Neural cell (in vitro differentiated cells): Measurements from ENCODE around the gene MAP4K2. TPM values are rescaled to one million over a fixed set of nuclear protein-coding genes. Genes with fewer than 3 reads are reported as not detected.

ENCODE experiments used
- H2AFZ ChIP-seq: fragments of 200-600, 300-800 bp; sonication (generic), shearing (Covaris generic); 2 replicates; pipeline ENCODE4 v1.6.0; 2014; ENCODE audit warnings: low read depth, mild to moderate bottlenecking, antibody characterized with exemption, low read length, moderate library complexity
- H3F3A ChIP-seq: fragments of 200-600 bp; shearing (Covaris generic); 2 replicates; pipeline ENCODE4 v1.6.1; 2016; ENCODE audit warnings: mild to moderate bottlenecking, moderate library complexity, mixed read lengths, antibody characterized with exemption, low read length; ENCODE audit not compliant: insufficient read depth, poor library complexity, severe bottlenecking
- H3K27ac ChIP-seq: fragments of 200-600, 300-800 bp; sonication (generic), shearing (Covaris generic); 2 replicates; pipeline ENCODE4 v1.5.1; 2014; ENCODE audit warnings: mild to moderate bottlenecking, low read length, moderate library complexity
- H3K27me3 ChIP-seq: fragments of 300-800, 200-600 bp; sonication (generic), shearing (Covaris generic); 2 replicates; pipeline ENCODE4 v1.6.0; 2014; ENCODE audit warnings: mild to moderate bottlenecking, low read depth, low read length, moderate library complexity; ENCODE audit not compliant: insufficient read depth
- H3K36me3 ChIP-seq: fragments of 300-800, 200-600 bp; sonication (generic), shearing (Covaris generic); 2 replicates; pipeline ENCODE4 v1.5.1; 2014; ENCODE audit warnings: mild to moderate bottlenecking, antibody characterized with exemption, low read length, moderate library complexity; ENCODE audit not compliant: insufficient read depth
- H3K4me2 ChIP-seq: fragments of 300-800, 200-600 bp; sonication (generic), shearing (Covaris generic); 2 replicates; pipeline ENCODE4 v1.6.0; 2014; ENCODE audit warnings: mild to moderate bottlenecking, low read length
- H3K4me3 ChIP-seq: fragments of 300-800, 200-600 bp; sonication (generic), shearing (Covaris generic); 2 replicates; pipeline ENCODE4 v1.5.1; 2014; ENCODE audit warnings: mild to moderate bottlenecking, low read length, moderate library complexity
- H3K79me2 ChIP-seq: fragments of 200-600 bp; shearing (Covaris generic); replicated peaks from 2 replicates; pipeline ENCODE4 v1.6.0; 2014; ENCODE audit warnings: mild to moderate bottlenecking, low read length, moderate library complexity; ENCODE audit not compliant: insufficient read depth
- H3K9ac ChIP-seq: fragments of 300-800, 200-600 bp; sonication (generic), shearing (Covaris generic); 2 replicates; pipeline ENCODE4 v1.6.1; 2016; ENCODE audit warnings: mild to moderate bottlenecking, low read length, mixed read lengths
- H3K9me2 ChIP-seq: fragments of 200-600 bp; shearing (Covaris generic); 2 replicates; pipeline ENCODE4 v1.6.1; 2016; ENCODE audit warnings: mild to moderate bottlenecking, low read length, mixed read lengths; ENCODE audit not compliant: insufficient read depth
- H3K9me3 ChIP-seq: fragments of 200-600, 300-800 bp; sonication (generic), shearing (Covaris generic); 2 replicates; pipeline ENCODE4 v1.6.1; 2016; ENCODE audit warnings: mild to moderate bottlenecking, mixed run types, low read length, moderate library complexity, mixed read lengths
- H4K20me1 ChIP-seq: fragments of 200-600 bp; shearing (Covaris generic); 2 replicates; pipeline ENCODE4 v1.6.1; 2016; ENCODE audit warnings: mild to moderate bottlenecking, mixed run types; ENCODE audit not compliant: insufficient read depth
- CTCF ChIP-seq: fragments of 450-650 bp; IDR thresholded peaks from 2 replicates; pipeline ENCODE4 v1.5.1; 2014; ENCODE audit warnings: antibody characterized with exemption, mild to moderate bottlenecking, moderate library complexity; ENCODE audit not compliant: poor library complexity, severe bottlenecking
- EP300 ChIP-seq: fragments of 450-650 bp; conservative IDR thresholded peaks from 2 replicates; pipeline ENCODE4 v1.6.1; 2014; ENCODE audit warnings: antibody characterized with exemption, mild to moderate bottlenecking, moderate library complexity; ENCODE audit not compliant: poor library complexity, severe bottlenecking
- EZH2 ChIP-seq: fragments of 200-600, 300-800 bp; shearing (Covaris generic), sonication (generic); IDR thresholded peaks from 2 replicates; pipeline ENCODE4 v1.6.1; 2014; ENCODE audit warnings: antibody characterized with exemption, low read length, borderline replicate concordance, mild to moderate bottlenecking; ENCODE audit not compliant: insufficient read depth, poor library complexity, severe bottlenecking
- MXI1 ChIP-seq: fragments of 450-650 bp; conservative IDR thresholded peaks from 2 replicates; pipeline ENCODE4 v1.6.1; 2014; ENCODE audit warnings: antibody characterized with exemption, mild to moderate bottlenecking; ENCODE audit not compliant: poor library complexity, severe bottlenecking
- POLR2AphosphoS5 ChIP-seq: IDR thresholded peaks from 2 replicates; pipeline ENCODE4 v1.6.1; 2012
- RAD21 ChIP-seq: fragments of 450-650 bp; conservative IDR thresholded peaks from 2 replicates; pipeline ENCODE4 v1.6.1; 2014; ENCODE audit warnings: antibody characterized with exemption, mild to moderate bottlenecking, moderate library complexity
- REST ChIP-seq: IDR thresholded peaks from 2 replicates; pipeline ENCODE4 v1.6.1; 2012; ENCODE audit warnings: borderline replicate concordance
- SMC3 ChIP-seq: fragments of 450-650 bp; conservative IDR thresholded peaks from 2 replicates; pipeline ENCODE4 v1.6.1; 2014; ENCODE audit warnings: antibody characterized with exemption, mild to moderate bottlenecking, moderate library complexity; ENCODE audit not compliant: poor library complexity
- TAF1 ChIP-seq: IDR thresholded peaks from 2 replicates; pipeline ENCODE4 v1.6.1; 2012; ENCODE audit warnings: low read depth
- polyA plus RNA-seq: library from polyadenylated mRNA; depleted of rRNA; stranded (reverse); fragments of >200 nt; gene quantifications from 2 replicates; pipeline ENCODE4 v1.2.3, GENCODE V29; 2014

MAP4K2 gene
- polyA plus RNA-seq, 1 donor from 2014 or later = 12.4 TPM

DNA sequence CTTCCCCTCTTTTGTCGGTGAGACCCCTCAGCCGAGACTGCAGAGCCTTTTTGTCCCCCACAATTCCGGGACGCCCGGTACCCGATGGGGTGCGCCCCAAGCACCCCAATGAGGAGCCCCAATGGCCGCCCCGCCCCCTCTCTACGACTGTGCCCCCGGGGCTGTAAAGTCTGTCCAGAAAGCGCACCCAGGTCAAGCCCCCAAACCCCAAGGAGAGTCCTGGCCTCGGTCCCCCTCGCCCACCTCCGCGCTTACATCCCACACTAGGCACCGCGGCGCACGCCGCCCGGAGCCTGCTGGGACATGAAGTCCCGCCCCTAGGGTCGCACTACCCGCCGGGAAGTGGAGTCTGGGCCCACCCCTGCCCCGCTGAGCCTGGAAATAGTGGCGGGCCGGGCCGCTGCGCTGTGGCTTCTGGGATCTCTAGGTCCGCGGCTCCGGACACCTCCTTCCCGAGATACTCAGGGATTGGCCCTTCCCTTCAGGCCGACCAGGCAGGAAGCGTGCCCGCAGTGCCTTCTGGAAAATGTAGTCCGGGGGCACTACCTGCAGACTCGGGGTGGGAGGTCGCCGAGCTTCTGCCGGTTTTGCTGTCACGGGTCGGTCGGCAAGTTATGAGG is 7.4 kb upstream of the MAP4K2 start, which contains the start of gene MEN1:
MEN1 (minus strand) TSS at position 281 of the 620 bp plus-strand sequence. CDS start 442 bp downstream, outside the sequence.
- TF ChIP-seq TAF1 (no peak), POLR2AphosphoS5 (peak; percentile 92), EP300 (no peak), RAD21 (peak; percentile 29), CTCF (peak; percentile 20), SMC3 (peak; percentile 39), MXI1 (peak; percentile 84), EZH2 (no peak)
- Histone ChIP-seq H3F3A (no peaks in the 10 kb centered on the region), H3K79me2 (peaks cover 8% of the 10 kb centered on the region), H3K36me3 (peaks cover 4% of the 10 kb centered on the region), H3K4me3 (peak within 1 kb of the TSS; percentile 82), H4K20me1 (no peaks in the 10 kb centered on the region), H3K27me3 (no peaks in the 10 kb centered on the region), H3K9me3 (no peaks in the 10 kb centered on the region), H3K9me2 (no peaks in the 10 kb centered on the region), H2AFZ (peak within 1 kb of the TSS; percentile 30), H3K4me2 (peak within 1 kb of the TSS; percentile 95), H3K27ac (peak within 1 kb of the TSS; percentile 67), H3K9ac (peak within 1 kb of the TSS; percentile 85)

DNA sequence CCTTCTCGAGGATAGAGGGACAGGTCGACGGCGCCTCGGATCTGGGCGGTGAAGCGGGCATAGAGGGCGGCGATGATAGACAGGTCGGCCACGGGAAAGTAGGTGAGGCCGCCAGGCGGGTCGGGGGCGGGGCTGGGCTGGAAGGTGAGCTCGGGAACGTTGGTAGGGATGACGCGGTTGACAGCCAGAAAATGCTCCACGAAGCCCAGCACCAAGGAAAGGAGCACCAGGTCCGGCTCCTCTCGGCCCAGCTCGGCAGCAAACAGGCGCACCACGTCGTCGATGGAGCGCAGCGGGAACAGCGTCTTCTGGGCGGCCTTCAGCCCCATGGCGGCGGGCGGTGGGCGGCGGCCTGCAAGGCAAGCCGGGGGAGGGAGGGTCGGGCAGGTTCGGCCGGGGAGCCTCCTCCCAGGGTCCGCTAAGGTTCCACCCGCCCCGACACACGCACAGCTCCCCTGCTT is 6.8 kb upstream of the MAP4K2 start:
- Histone ChIP-seq H3K9ac (peak overlapping the region; percentile 85), H3K4me3 (peak overlapping the region; percentile 82), H3K9me2 (no peaks in the 10 kb centered on the region), H2AFZ (peak overlapping the region; percentile 30), H3F3A (no peaks in the 10 kb centered on the region), H3K36me3 (peaks cover 9% of the 10 kb centered on the region), H3K4me2 (peak overlapping the region; percentile 95), H3K27ac (peak overlapping the region; percentile 67), H4K20me1 (no peaks in the 10 kb centered on the region), H3K79me2 (peaks cover 8% of the 10 kb centered on the region), H3K9me3 (no peaks in the 10 kb centered on the region), H3K27me3 (no peaks in the 10 kb centered on the region)
- TF ChIP-seq RAD21 = peak; percentile 10
- TF ChIP-seq MXI1 = no peak

DNA sequence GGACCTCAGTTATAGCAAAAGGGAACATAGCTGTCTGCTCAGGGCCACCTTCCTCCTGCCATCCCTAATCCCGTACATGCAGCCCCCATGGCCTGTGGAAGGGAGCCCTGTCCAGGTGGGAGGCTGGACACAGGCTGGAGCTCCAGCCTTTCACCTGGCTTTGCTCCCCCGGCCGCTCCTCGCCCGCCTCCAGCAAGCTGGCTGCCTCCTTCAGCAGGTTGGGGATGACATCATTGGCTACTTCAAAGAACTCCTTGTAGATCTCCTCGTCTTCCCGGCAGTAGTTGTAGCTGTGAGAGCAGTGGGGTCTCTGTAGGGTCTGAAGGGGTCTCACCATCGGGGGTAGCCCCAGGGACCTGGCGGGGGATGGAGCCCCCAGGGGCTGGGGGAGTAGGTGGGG is 2.5 kb upstream of the MAP4K2 start:
- Histone ChIP-seq H3K9me2 (no peaks in the 10 kb centered on the region), H3K9me3 (no peaks in the 10 kb centered on the region), H4K20me1 (no peaks in the 10 kb centered on the region), H3F3A (no peaks in the 10 kb centered on the region), H3K79me2 (peaks cover 8% of the 10 kb centered on the region), H2AFZ (no peak overlapping the region), H3K4me3 (no peak overlapping the region), H3K27me3 (no peaks in the 10 kb centered on the region), H3K36me3 (peaks cover 9% of the 10 kb centered on the region), H3K27ac (no peak overlapping the region), H3K4me2 (no peak overlapping the region), H3K9ac (no peak overlapping the region)
- TF ChIP-seq SMC3 (no peak), RAD21 (no peak), EP300 (no peak), REST (no peak), TAF1 (no peak), POLR2AphosphoS5 (no peak), CTCF (no peak), EZH2 (no peak), MXI1 (no peak)
